Esophagus muscularis mucosa (tissue), 4 donors: ENCODE results near the gene CCDC47. TPM values are rescaled to one million over a fixed set of nuclear protein-coding genes. Genes with fewer than 3 reads are reported as not detected.

Source experiments
- DNase-seq: peaks from one replicate; pipeline ENCODE4 v3.0.0-alpha.2; 2017; ENCODE audit errors: extremely low spot score
- H3K27ac ChIP-seq, 4 donors: fragments of 200-600 bp; sonication (generic); replicated peaks in 1 of 4; 1 replicate in 3 of 4; 2 replicates in 1 of 4; pipeline ENCODE4 v1.5.1; 2016 to 2019; ENCODE audit warnings: mild to moderate bottlenecking in 1 of 4
- H3K27me3 ChIP-seq, 4 donors: fragments of 200-600 bp; sonication (generic); one replicate each; pipeline versions ENCODE4 v1.5.1 to v1.6.0; 2016 to 2019
- H3K36me3 ChIP-seq, 4 donors: fragments of 200-600 bp; sonication (generic); one replicate each; pipeline ENCODE4 v1.5.1; 2016 to 2019
- H3K4me1 ChIP-seq, 4 donors: fragments of 200-600 bp; sonication (generic); one replicate each; pipeline ENCODE4 v1.5.1; 2016 to 2019
- H3K4me3 ChIP-seq, 4 donors: fragments of 200-600 bp; sonication (generic); 1 replicate in 2 of 4; 2 replicates in 2 of 4; pipeline ENCODE4 v1.5.1; 2016 to 2019; ENCODE audit warnings: mild to moderate bottlenecking in 4 of 4, moderate library complexity in 1 of 4
- H3K9me3 ChIP-seq, 4 donors: fragments of 200-600 bp; sonication (generic); 1 replicate in 3 of 4; 2 replicates in 1 of 4; pipeline ENCODE4 v1.5.1; 2016 to 2019
- CTCF ChIP-seq, 3 experiments: fragments of 200-600 bp in 2 of 3; fragments of 450-650 bp in 1 of 3; sonication (generic) in 2 of 3; IDR thresholded peaks; one replicate each; pipeline ENCODE4 v1.5.1; 2017 to 2019; ENCODE audit warnings: antibody characterized with exemption in 3 of 3, mild to moderate bottlenecking in 2 of 3, moderate library complexity in 1 of 3
- EP300 ChIP-seq: sonication (generic); formaldehyde crosslinking; IDR thresholded peaks from one replicate; pipeline ENCODE4 v1.6.1; 2017; ENCODE audit warnings: antibody characterized with exemption
- POLR2A ChIP-seq: fragments of 450-650 bp; IDR thresholded peaks from one replicate; pipeline ENCODE4 v1.6.1; 2017; ENCODE audit warnings: antibody characterized with exemption, moderate library complexity, mild to moderate bottlenecking, low read depth
- POLR2AphosphoS5 ChIP-seq, 2 donors: sonication (generic); formaldehyde crosslinking; IDR thresholded peaks; one replicate each; pipeline ENCODE4 v1.6.1; 2017; ENCODE audit warnings: antibody characterized with exemption in 2 of 2
- WGBS: methylation state at CpG from one replicate; pipeline ENCODE4 v1.1.5; 2018; 5-methylcytosine and 5-hydroxymethylcytosine counted together
- intact Hi-C: fragments of 100-400 bp; cut with DNase I; formaldehyde crosslinking; loops from one replicate; pipeline ENCODE4 v1.15.1; 2023
- total RNA-seq, 4 donors: library from RNA; depleted of rRNA; stranded (reverse); fragments of >200 nt; gene quantifications; one replicate each; pipeline versions ENCODE4 v1.1.0 to v1.2.1, GENCODE V29; 2016

CCDC47 gene
- total RNA-seq: 10 to 100 TPM; 47.3 to 60.7 (median 56.2) TPM

GRCh38 chr17:63773272-63774140 is at the start of gene CCDC47:
Gene CCDC47, minus strand, starts transcription at chr17:63773597. Its CDS starts 7,422 bp downstream, at chr17:63766175.
- intact Hi-C loops: no loop called here
- peaks cover 42 to 77% (median 67%) of the 10 kb centered on the region in 4 donors for H3K4me1 ChIP-seq

GRCh38 chr17:63822537-63822936 is 49.1 kb upstream of the CCDC47 start:
- peaks cover 12 to 23% (median 15%) of the 10 kb centered on the region in 4 donors for H3K4me1 ChIP-seq
- no peaks in the 10 kb centered on the region for H3K9me3 ChIP-seq
- DNase-seq: no peak
- intact Hi-C loops: no loop called here
- no peak for TF ChIP-seq EP300
- no peak for TF ChIP-seq CTCF (IDR thresholded peaks at IDR 0.05)
- no peak for TF ChIP-seq POLR2A
- no peak for TF ChIP-seq POLR2AphosphoS5 (IDR thresholded peaks at IDR 0.05)
- no peak overlapping the region for H3K4me3 ChIP-seq
- peaks cover 68 to 85% (median 81%) of the 10 kb centered on the region in 4 donors for H3K36me3 ChIP-seq
- H3K27ac ChIP-seq: no peak overlapping the region
- no peaks in the 10 kb centered on the region for H3K27me3 ChIP-seq

More at GRCh38 chr17:63773272-63774140, at the start of gene CCDC47:
- Histone ChIP-seq H3K36me3 (peaks cover 0 to 19% (median 9%) of the 10 kb centered on the region in 4 donors), H3K27ac (peak within 1 kb of the TSS; percentile 94 to 98 (median 97)), H3K4me3 (peak within 1 kb of the TSS; percentile 77 to 97 (median 82)), H3K27me3 (no peaks in the 10 kb centered on the region), H3K9me3 (no peaks in the 10 kb centered on the region)
- TF ChIP-seq EP300 (peak; percentile 49), CTCF (IDR thresholded peaks at IDR 0.05) (no peak), POLR2AphosphoS5 (IDR thresholded peaks at IDR 0.05) (peak; percentile 99 to 100), POLR2A (peak; percentile 95)
- under 1% methylated on average over 50 of the region's 74 CpGs for WGBS
- DNase-seq: peak; percentile 100

- H3K36me3 ChIP-seq: peaks cover 75 to 92% (median 88%) of the 10 kb centered on the region in 4 donors
- H3K4me1 ChIP-seq: peaks cover 12 to 23% (median 15%) of the 10 kb centered on the region in 4 donors
- H3K27me3 ChIP-seq: no peaks in the 10 kb centered on the region
- no peak overlapping the region for H3K27ac ChIP-seq
- H3K9me3 ChIP-seq: no peaks in the 10 kb centered on the region
- H3K4me3 ChIP-seq: no peak overlapping the region
- DNase-seq: no peak
- intact Hi-C loops: no loop called here
- 87% methylated on average over 6 of the region's 6 CpGs for WGBS
- TF ChIP-seq EP300 (no peak), POLR2AphosphoS5 (IDR thresholded peaks at IDR 0.05) (no peak)
These were observed 48.4 kb upstream of the CCDC47 start for GRCh38 chr17:63821804-63822203.

GRCh38 chr17:63820963-63821561 is 47.7 kb upstream of the CCDC47 start:
- no peaks in the 10 kb centered on the region for H3K9me3 ChIP-seq
- no peak overlapping the region for H3K4me3 ChIP-seq
- intact Hi-C loops: no loop called here
- H3K36me3 ChIP-seq: peaks cover 83 to 100% (median 96%) of the 10 kb centered on the region in 4 donors
- WGBS: 84% methylated on average over 10 of the region's 10 CpGs
- DNase-seq: no peak
- no peak overlapping the region for H3K27ac ChIP-seq
- no peak for TF ChIP-seq POLR2AphosphoS5 (IDR thresholded peaks at IDR 0.05)
- TF ChIP-seq POLR2A: no peak
- peaks cover 7 to 18% (median 12%) of the 10 kb centered on the region in 4 donors for H3K4me1 ChIP-seq
- H3K27me3 ChIP-seq: no peaks in the 10 kb centered on the region

- Histone ChIP-seq H3K9me3 (no peaks in the 10 kb centered on the region), H3K27ac (peak overlapping the region in 1 of 4 donors; percentile 51), H3K36me3 (peaks cover 90 to 100% (median 100%) of the 10 kb centered on the region in 4 donors), H3K4me3 (no peak overlapping the region), H3K27me3 (no peaks in the 10 kb centered on the region), H3K4me1 (peaks cover 0 to 9% (median 4%) of the 10 kb centered on the region in 4 donors)
- 75% methylated on average over 21 of the region's 21 CpGs for WGBS
- TF ChIP-seq EP300: no peak
- no peak for TF ChIP-seq CTCF (IDR thresholded peaks at IDR 0.05)
- TF ChIP-seq POLR2AphosphoS5 (IDR thresholded peaks at IDR 0.05): no peak
- TF ChIP-seq POLR2A: no peak
- DNase-seq: no peak
- intact Hi-C loops: no loop called here
These were observed 46.5 kb upstream of the CCDC47 start for GRCh38 chr17:63819585-63820537.
